ENCODE measurements around the gene LMOD2. TPM values are rescaled to one million over a fixed set of nuclear protein-coding genes. Genes with fewer than 3 reads are reported as not detected.

The LMOD2 gene
- total and polyA plus RNA-seq, 9 of the 15 experiments (the other 6 are each of a cell fraction or from before 2014, with no cell fraction given), result 0.04 TPM; not detected in 8

DNA sequence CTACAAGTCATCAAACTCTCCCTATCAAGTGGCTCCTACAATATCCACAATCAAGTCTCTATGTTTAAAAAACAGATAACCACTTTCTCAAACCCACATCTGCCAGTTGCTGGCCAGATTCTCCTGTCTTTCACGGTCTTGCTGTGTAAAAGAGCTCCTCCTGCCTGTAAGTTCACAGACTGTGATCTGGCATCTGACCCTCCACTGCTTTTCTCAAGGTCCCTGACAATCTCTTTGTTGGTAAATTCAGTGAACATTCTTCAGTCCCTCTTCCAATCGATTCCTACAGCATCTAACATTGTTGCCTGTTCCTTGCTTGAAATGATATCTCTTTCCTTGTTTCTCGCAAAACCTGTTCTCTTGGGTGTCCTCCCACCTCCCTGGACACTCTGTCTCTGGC is 18.5 kb upstream of the LMOD2 start (continued):
- TF ChIP-seq, protein P1, sequence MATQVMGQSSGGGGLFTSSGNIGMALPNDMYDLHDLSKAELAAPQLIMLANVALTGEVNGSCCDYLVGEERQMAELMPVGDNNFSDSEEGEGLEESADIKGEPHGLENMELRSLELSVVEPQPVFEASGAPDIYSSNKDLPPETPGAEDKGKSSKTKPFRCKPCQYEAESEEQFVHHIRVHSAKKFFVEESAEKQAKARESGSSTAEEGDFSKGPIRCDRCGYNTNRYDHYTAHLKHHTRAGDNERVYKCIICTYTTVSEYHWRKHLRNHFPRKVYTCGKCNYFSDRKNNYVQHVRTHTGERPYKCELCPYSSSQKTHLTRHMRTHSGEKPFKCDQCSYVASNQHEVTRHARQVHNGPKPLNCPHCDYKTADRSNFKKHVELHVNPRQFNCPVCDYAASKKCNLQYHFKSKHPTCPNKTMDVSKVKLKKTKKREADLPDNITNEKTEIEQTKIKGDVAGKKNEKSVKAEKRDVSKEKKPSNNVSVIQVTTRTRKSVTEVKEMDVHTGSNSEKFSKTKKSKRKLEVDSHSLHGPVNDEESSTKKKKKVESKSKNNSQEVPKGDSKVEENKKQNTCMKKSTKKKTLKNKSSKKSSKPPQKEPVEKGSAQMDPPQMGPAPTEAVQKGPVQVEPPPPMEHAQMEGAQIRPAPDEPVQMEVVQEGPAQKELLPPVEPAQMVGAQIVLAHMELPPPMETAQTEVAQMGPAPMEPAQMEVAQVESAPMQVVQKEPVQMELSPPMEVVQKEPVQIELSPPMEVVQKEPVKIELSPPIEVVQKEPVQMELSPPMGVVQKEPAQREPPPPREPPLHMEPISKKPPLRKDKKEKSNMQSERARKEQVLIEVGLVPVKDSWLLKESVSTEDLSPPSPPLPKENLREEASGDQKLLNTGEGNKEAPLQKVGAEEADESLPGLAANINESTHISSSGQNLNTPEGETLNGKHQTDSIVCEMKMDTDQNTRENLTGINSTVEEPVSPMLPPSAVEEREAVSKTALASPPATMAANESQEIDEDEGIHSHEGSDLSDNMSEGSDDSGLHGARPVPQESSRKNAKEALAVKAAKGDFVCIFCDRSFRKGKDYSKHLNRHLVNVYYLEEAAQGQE (IDR thresholded peaks at IDR 0.05; ENCODE audit: borderline replicate concordance), result peak; percentile 12; the same call in 1 of the 2 replicates
- TF ChIP-seq, protein P1 (CRISPR knock-in tag; IDR thresholded peaks at IDR 0.05; ENCODE audit: low read depth), result no peak
- TF ChIP-seq RAD51 (IDR thresholded peaks at IDR 0.05; ENCODE audit: borderline replicate concordance, low read depth), result no peak
